Osteoblast (primary cell): ENCODE data around the gene TXNDC9. TPM values are rescaled to one million over a fixed set of nuclear protein-coding genes. Genes with fewer than 3 reads are reported as not detected.
A peak's percentile ranks its signal among the peaks of the same experiment; 100 is the strongest.

Source experiments
- DNase-seq: peaks from one replicate; pipeline ENCODE4 v3.0.0; 2011; ENCODE audit warnings: low spot score, mixed read lengths; ENCODE audit not compliant: insufficient read length; ENCODE audit errors: missing footprints
- H2AFZ ChIP-seq: 2 replicates; pipeline ENCODE4 v1.6.0; 2011; ENCODE audit warnings: mild to moderate bottlenecking, low read length
- H3K27ac ChIP-seq: 2 replicates; pipeline ENCODE4 v1.5.1; 2011; ENCODE audit warnings: mild to moderate bottlenecking, low read depth, low read length, moderate library complexity
- H3K27me3 ChIP-seq: 2 replicates; pipeline ENCODE4 v1.6.0; 2012; ENCODE audit warnings: mild to moderate bottlenecking, control low read depth, inconsistent platforms, low read length, moderate library complexity; ENCODE audit not compliant: insufficient read depth
- H3K36me3 ChIP-seq: 2 replicates; pipeline ENCODE4 v1.5.1; 2011; ENCODE audit warnings: mild to moderate bottlenecking, low read length, control low read depth, moderate library complexity; ENCODE audit not compliant: insufficient read depth
- H3K4me1 ChIP-seq: 2 replicates; pipeline ENCODE4 v1.5.1; 2011; ENCODE audit warnings: mild to moderate bottlenecking, low read length, control low read depth, moderate library complexity; ENCODE audit not compliant: insufficient read depth
- H3K4me2 ChIP-seq: 2 replicates; pipeline ENCODE4 v1.6.0; 2011; ENCODE audit warnings: mild to moderate bottlenecking, low read length; ENCODE audit not compliant: insufficient read depth
- H3K4me3 ChIP-seq: fragments of 200-600 bp; sonication (generic); 3 replicates; pipeline ENCODE4 v1.5.1; 2012; ENCODE audit warnings: mild to moderate bottlenecking, low read length, inconsistent platforms; ENCODE audit not compliant: insufficient read depth
- H3K79me2 ChIP-seq: 2 replicates; pipeline ENCODE4 v1.6.0; 2012; ENCODE audit warnings: mild to moderate bottlenecking, low read length, control low read depth, inconsistent platforms; ENCODE audit not compliant: insufficient read depth
- H3K9me3 ChIP-seq: 2 replicates; pipeline ENCODE4 v1.5.1; 2011; ENCODE audit warnings: low read depth, low read length, control low read depth
- H4K20me1 ChIP-seq: 2 replicates; pipeline ENCODE4 v1.6.0; 2012; ENCODE audit warnings: mild to moderate bottlenecking, low read length, control low read depth; ENCODE audit not compliant: insufficient read depth
- CTCF ChIP-seq: IDR thresholded peaks from 2 replicates; pipeline ENCODE4 v1.5.1; 2011; ENCODE audit warnings: mild to moderate bottlenecking, low read depth, low read length, moderate library complexity; ENCODE audit errors: extremely low read depth
- total RNA-seq: library from RNA; depleted of rRNA; stranded (reverse); fragments of >200 nt; gene quantifications from 2 replicates; pipeline ENCODE4 v1.2.3, GENCODE V29; 2012

TXNDC9 gene
- total RNA-seq, 1 donor = 95.9 TPM

GRCh38 chr2:99340669-99341236 lies 4.6 kb upstream of the TXNDC9 start:
- Histone ChIP-seq H3K4me2 (no peak overlapping the region), H3K79me2 (peaks cover 89% of the 10 kb centered on the region), H3K27me3 (no peaks in the 10 kb centered on the region), H4K20me1 (peaks cover 37% of the 10 kb centered on the region), H3K4me3 (no peak overlapping the region), H3K36me3 (no peaks in the 10 kb centered on the region), H3K9me3 (no peaks in the 10 kb centered on the region), H2AFZ (no peak overlapping the region), H3K27ac (no peak overlapping the region), H3K4me1 (peaks cover 4% of the 10 kb centered on the region)
- DNase-seq = no peak
- no peak for TF ChIP-seq CTCF

- H3K4me3 ChIP-seq = peak overlapping the region; percentile 94
- H3K27me3 ChIP-seq = no peaks in the 10 kb centered on the region
- peaks cover 88% of the 10 kb centered on the region for H3K79me2 ChIP-seq
- no peak for DNase-seq
- H2AFZ ChIP-seq = peak overlapping the region; percentile 85
- H3K4me1 ChIP-seq = peaks cover 10% of the 10 kb centered on the region
- no peak for TF ChIP-seq CTCF
- H3K9me3 ChIP-seq = no peaks in the 10 kb centered on the region
- H4K20me1 ChIP-seq = peaks cover 41% of the 10 kb centered on the region
- H3K36me3 ChIP-seq = peaks cover 2% of the 10 kb centered on the region
- H3K4me2 ChIP-seq = peak overlapping the region; percentile 93
- peak overlapping the region; percentile 78 for H3K27ac ChIP-seq
Measured at GRCh38 chr2:99338029-99338585, 2.0 kb upstream of the TXNDC9 start.

GRCh38 chr2:99337113-99338028 lies 1.2 kb upstream of the TXNDC9 start, which contains the start of gene EIF5B:
EIF5B (plus strand) TSS chr2:99337389; CDS start chr2:99337555, 166 bp downstream.
- H3K9me3 ChIP-seq = no peaks in the 10 kb centered on the region
- peak within 1 kb of the TSS; percentile 93 for H3K4me2 ChIP-seq
- peak within 1 kb of the TSS; percentile 94 for H3K4me3 ChIP-seq
- peak; percentile 68 for TF ChIP-seq CTCF
- peaks cover 40% of the 10 kb centered on the region for H4K20me1 ChIP-seq
- H3K79me2 ChIP-seq = peaks cover 88% of the 10 kb centered on the region
- H3K27me3 ChIP-seq = no peaks in the 10 kb centered on the region
- H3K36me3 ChIP-seq = peaks cover 9% of the 10 kb centered on the region
- H2AFZ ChIP-seq = peak within 1 kb of the TSS; percentile 99
- peaks cover 10% of the 10 kb centered on the region for H3K4me1 ChIP-seq
- H3K27ac ChIP-seq = peak within 1 kb of the TSS; percentile 81
- peak; percentile 96 for DNase-seq

GRCh38 chr2:99336804-99337112 lies 625 bp upstream of the TXNDC9 start:
- H3K36me3 ChIP-seq = peaks cover 16% of the 10 kb centered on the region
- H3K9me3 ChIP-seq = no peaks in the 10 kb centered on the region
- DNase-seq = no peak
- H3K27ac ChIP-seq = peak overlapping the region; percentile 78
- H3K4me2 ChIP-seq = peak overlapping the region; percentile 93
- peak overlapping the region; percentile 97 for H2AFZ ChIP-seq
- no peaks in the 10 kb centered on the region for H3K27me3 ChIP-seq
- H4K20me1 ChIP-seq = peaks cover 36% of the 10 kb centered on the region
- peak overlapping the region; percentile 94 for H3K4me3 ChIP-seq
- peaks cover 88% of the 10 kb centered on the region for H3K79me2 ChIP-seq
- H3K4me1 ChIP-seq = peaks cover 10% of the 10 kb centered on the region
- TF ChIP-seq CTCF = no peak
